Ishikawa (cell line): Measurements from ENCODE around the gene FBXL22.

Experiments
- CEBPB ChIP-seq: IDR thresholded peaks from 2 replicates; pipeline ENCODE4 v1.6.1; 2012
- CREB1 ChIP-seq: IDR thresholded peaks from 2 replicates; pipeline ENCODE4 v1.6.1; 2012; ENCODE audit warnings: low read depth
- EGR1 ChIP-seq: IDR thresholded peaks from 2 replicates; pipeline ENCODE4 v1.6.1; 2012
- EP300 ChIP-seq: IDR thresholded peaks from 2 replicates; pipeline ENCODE4 v1.6.1; 2012; ENCODE audit warnings: borderline replicate concordance
- FOXM1 ChIP-seq: IDR thresholded peaks from 2 replicates; pipeline ENCODE4 v1.6.1; 2012; ENCODE audit warnings: low read depth, borderline replicate concordance
- NFIC ChIP-seq: IDR thresholded peaks from 2 replicates; pipeline ENCODE4 v1.6.1; 2012
- RAD21 ChIP-seq: IDR thresholded peaks from 2 replicates; pipeline ENCODE4 v1.6.1; 2012; ENCODE audit warnings: low read depth
- TF ChIP-seq, protein P1 (sequence below): IDR thresholded peaks from 2 replicates; pipeline ENCODE4 v1.6.1; 2012
- TF ChIP-seq, protein P2 (sequence below): IDR thresholded peaks from 2 replicates; pipeline ENCODE4 v1.6.1; 2012; ENCODE audit warnings: low read depth, mild to moderate bottlenecking

DNA sequence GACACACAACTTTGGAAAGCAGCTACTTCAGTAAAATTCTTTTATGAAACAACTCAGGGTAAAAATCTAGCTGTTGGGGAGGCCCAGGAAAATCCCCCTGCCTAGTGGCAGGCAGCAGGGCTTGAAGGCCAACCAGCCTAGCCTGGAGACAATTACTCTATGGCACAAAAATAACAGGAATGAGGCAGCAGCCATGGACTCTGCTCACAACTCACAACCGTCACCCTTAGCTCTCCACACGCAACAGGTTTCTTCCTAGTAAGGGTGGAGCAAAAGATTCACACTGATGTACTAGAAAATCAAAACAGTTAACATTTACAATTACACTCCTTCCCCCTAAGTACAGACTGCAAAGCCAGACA lies 530 bp upstream of the FBXL22 start:
- TF ChIP-seq CREB1 (no peak), FOXM1 (no peak), RAD21 (no peak), EGR1 (no peak), EP300 (no peak), NFIC (no peak), CEBPB (no peak)
- TF ChIP-seq, protein P1, sequence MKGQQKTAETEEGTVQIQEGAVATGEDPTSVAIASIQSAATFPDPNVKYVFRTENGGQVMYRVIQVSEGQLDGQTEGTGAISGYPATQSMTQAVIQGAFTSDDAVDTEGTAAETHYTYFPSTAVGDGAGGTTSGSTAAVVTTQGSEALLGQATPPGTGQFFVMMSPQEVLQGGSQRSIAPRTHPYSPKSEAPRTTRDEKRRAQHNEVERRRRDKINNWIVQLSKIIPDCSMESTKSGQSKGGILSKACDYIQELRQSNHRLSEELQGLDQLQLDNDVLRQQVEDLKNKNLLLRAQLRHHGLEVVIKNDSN: no peak
- TF ChIP-seq, protein P2, sequence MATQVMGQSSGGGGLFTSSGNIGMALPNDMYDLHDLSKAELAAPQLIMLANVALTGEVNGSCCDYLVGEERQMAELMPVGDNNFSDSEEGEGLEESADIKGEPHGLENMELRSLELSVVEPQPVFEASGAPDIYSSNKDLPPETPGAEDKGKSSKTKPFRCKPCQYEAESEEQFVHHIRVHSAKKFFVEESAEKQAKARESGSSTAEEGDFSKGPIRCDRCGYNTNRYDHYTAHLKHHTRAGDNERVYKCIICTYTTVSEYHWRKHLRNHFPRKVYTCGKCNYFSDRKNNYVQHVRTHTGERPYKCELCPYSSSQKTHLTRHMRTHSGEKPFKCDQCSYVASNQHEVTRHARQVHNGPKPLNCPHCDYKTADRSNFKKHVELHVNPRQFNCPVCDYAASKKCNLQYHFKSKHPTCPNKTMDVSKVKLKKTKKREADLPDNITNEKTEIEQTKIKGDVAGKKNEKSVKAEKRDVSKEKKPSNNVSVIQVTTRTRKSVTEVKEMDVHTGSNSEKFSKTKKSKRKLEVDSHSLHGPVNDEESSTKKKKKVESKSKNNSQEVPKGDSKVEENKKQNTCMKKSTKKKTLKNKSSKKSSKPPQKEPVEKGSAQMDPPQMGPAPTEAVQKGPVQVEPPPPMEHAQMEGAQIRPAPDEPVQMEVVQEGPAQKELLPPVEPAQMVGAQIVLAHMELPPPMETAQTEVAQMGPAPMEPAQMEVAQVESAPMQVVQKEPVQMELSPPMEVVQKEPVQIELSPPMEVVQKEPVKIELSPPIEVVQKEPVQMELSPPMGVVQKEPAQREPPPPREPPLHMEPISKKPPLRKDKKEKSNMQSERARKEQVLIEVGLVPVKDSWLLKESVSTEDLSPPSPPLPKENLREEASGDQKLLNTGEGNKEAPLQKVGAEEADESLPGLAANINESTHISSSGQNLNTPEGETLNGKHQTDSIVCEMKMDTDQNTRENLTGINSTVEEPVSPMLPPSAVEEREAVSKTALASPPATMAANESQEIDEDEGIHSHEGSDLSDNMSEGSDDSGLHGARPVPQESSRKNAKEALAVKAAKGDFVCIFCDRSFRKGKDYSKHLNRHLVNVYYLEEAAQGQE: no peak
